HG02840 (cell line): ENCODE results near the gene UCHL5.

Experiments used
- ATAC-seq: cut with Tn5 transposase; IDR thresholded peaks from one replicate; pipeline ENCODE4 v1.9.1; 2021; ENCODE audit warnings: mild to moderate bottlenecking, moderate library complexity, moderate number of reproducible peaks; ENCODE audit not compliant: unreplicated experiment, low FRiP score

UCHL5 gene

DNA sequence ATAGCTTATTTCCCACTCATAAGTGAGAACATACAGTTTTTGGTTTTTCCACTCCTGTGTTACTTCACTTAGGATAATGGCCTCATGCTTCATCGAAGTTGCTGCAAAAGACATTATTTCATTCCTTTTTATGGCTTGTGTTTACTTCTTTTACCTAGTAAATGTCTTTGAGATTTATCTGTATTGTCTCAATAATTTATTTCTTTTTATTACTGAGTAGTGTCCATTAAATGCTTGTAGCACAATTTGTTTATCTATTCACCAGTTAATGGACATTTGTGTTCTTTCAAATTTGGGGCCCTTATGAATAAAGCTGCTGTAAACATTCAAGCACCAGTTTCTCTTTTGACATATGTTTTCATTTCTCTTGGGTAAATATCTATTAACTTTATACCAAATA, 86.0 kb downstream of the UCHL5 start:
- no peak for ATAC-seq

DNA sequence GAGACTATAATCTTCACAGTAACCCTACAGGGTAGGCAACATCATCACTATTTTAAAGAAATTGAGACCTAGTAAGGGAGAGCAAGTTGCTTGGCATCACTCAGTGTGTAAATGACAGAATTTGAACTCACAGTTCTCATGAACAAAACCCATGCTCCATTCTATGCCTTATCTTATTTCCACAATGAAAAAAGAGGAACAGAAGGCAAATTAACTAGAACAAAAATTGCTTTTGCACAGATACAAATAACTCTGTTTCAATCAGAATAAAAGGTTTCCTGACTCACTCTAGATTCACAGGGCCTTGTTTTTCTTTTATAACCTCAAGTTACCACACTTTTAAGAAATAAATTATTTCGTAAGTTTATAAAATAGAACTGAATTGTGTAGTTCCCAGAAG, 90.1 kb downstream of the UCHL5 start:
- ATAC-seq: no peak

DNA sequence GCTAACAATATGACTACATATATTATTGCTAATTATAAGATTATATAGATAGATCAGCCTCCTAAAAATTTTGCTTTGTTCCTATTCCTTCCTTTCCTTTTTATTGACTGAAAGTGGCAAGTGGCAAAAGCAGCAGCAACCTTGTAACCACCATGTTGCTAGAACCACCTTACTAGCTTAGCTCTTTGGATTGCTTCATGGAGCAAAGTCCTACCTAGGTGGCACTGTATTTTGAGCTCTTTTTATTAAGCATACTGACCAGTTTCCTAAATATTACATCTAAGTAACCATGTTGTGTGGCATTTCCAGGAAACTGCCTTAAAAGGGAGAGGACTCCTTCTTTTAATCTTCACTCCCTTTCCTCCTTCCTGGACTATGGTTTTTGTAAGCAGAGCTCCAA, 90.8 kb downstream of the UCHL5 start:
- no peak for ATAC-seq

DNA sequence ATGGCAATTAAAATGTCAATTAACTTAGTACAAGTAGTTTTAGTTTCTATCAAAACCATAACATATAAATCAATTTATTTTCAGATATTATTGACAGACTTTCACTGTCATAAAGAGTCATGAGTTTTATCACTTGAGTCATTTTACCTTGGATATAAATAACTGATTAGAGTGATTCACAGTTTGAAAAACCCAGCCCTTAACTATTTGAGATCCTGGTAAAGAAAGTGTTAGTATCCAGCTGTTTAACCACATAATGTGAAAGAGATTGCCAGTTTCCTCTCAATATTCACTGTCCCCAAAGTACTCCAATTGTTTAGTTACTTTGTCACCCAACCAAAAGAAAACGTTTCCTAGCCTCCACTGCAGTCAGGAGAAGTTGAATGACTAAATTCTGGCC, 91.3 kb downstream of the UCHL5 start:
- no peak for ATAC-seq

DNA sequence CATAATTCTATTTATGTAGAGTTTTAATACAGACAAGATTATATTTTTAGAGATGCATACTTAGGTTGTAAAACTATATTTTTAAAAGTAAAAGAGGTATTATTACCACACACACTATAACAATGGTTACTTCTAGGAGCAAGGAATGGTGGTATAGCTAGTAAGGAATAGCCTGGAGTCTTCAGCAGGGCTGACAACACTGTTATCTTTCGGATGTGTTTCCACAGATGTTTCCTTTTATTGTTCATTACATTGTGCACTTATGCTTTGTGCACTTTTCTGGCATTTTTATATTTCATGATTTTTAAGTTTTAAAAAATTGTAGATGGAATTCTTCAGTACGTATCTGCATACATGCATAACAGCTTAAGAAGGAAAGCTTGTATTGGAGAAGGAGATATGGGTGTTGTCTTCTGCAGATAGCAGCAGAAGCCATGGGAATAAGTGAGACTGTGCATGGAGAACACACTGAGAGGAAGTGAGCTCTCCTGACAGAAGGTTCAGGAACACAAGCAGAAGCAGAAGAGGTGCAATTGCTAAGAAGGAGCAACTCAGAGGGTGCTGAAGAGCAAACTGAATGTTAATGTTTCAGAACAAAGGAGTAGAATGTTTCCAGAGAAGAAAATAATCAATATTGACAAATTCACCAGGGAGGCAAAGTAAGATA, 91.8 kb downstream of the UCHL5 start:
- no peak for ATAC-seq

DNA sequence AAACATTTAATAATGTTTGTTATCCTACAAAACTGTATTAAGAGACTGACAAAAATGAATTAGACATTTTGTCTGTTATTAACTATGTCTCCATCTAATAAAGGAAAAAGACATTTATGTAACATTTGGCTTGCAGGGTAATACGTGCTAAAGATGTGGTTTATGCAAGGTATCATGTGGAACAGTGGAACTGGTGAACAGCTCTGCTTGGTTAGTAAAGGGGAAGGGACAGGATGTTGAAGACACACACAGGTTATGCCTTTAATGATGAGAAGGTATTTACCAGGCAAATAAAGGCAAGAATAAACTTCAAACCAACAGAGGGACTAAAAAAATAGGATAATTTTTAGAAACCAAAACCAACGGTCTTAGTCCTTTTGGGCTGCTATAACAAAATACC, 93.1 kb downstream of the UCHL5 start:
- no peak for ATAC-seq

DNA sequence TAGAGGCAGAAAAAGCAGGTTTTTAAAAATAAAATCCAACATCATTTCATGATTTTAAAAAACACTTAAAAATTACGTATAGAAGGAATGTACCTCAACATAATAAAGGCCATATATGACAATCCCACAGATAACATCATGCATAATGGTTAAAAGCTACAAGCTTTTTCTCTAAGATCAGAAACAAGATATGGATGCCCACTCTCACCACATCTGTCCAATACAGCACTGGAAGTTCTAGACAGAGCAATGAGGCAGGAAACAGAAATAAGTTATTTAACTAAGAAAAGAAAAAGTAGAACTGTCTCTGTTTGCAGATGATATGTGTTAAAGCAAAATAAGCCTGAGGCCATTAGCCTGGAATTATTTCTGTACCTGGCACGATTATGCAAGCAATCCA, 96.3 kb downstream of the UCHL5 start:
- no peak for ATAC-seq
